ENCODE results near the gene EAF2. TPM values are rescaled to one million over a fixed set of nuclear protein-coding genes. Genes with fewer than 3 reads are reported as not detected.

EAF2 gene
- polyA plus RNA-seq = 23.2 and 36.4 TPM in 2 replicates

DNA sequence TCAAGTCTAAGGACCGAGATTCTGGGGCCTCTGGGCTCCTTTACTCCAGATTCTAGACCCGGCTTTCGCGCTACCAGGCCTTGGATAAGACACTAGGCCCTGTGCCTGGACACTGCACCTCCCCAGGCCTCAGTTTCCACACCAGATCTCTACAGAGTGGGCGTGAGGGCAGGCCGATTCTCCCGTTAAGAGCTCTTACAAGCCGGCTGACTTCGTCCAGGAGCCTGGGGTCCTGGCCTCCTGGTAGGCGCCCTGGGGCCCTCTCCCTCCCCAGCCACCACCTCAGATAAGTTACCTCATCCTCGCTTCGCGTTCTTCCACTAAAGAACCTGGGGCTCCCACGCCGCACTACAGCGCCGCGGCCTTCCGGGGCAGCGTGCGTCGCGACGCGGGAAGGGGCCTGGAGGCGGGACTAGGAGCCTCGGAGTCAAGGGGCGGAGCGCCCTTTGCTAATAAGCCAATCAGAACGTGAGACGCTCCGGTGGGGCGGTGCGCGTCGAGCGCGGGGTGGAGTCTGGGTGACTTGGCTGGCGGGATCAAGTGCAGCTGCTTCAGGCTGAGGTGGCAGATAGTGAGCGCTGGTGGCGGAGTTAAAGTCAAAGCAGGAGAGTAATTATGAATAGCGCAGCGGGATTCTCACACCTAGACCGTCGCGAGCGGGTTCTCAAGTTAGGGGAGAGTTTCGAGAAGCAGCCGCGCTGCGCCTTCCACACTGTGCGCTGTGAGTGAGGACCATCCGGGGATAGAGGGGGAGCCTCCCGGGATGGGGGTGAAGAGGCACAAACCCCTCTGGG lies at the start of gene EAF2, which contains the start of gene IQCB1:
TSS of gene EAF2 (plus strand) at position 539 of the 794 bp plus-strand sequence. CDS start at position 616, 77 bp downstream.
TSS of gene IQCB1 (minus strand) at position 390 of the 794 bp plus-strand sequence. CDS start 6,100 bp downstream, outside the sequence.

DNA sequence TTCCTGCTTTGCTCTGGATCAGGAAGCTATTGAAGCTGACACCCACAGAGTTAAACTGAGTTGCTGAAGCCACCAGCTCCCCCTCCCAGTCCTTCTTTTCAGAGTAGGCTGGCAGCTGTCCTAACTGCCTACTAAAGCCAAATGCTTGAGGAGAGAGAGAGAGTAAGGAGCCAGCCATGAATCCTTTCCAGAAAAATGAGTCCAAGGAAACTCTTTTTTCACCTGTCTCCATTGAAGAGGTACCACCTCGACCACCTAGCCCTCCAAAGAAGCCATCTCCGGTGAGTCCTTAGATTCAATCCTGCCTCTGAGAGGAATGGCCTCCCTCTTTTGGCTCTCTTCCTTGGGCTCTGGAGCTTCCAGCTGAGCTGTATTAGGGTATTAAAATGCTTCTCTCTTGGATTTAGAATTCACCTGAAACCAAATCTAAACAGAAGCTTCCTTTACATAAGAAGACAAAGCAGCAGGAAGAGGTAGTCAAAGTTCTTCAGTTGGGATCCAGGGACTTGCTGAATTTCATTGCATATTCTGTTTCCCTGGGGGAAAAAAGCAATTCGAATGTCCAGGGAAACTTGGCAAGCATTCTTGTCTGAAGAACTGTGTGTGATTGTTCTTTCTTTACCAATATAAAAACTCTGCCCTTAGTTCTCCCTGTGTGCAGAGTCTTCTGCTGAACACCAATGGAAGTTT lies 59.4 kb downstream of the EAF2 start, which contains the start of gene SLC15A2:
TSS of gene SLC15A2 (plus strand) at position 101 of the 690 bp plus-strand sequence. CDS start at position 177, 76 bp downstream.

Other genes starting within 250 kb of the EAF2 start
- 0.84 and 1.2 TPM in 2 replicates for gene FBXO40, start 241.8 kb upstream of the EAF2 start, polyA plus RNA-seq
- gene HCLS1, start 174.3 kb upstream of the EAF2 start, polyA plus RNA-seq = 0.31 TPM in 1 of 2 replicates, not detected in the other
- 37.2 and 58.4 TPM in 2 replicates for gene GOLGB1, start 85.5 kb upstream of the EAF2 start, polyA plus RNA-seq
- gene IQCB1, start 149 bp upstream of the EAF2 start, polyA plus RNA-seq = 17.8 and 19.2 TPM in 2 replicates
- 1.6 and 4.4 TPM in 2 replicates for gene SLC15A2, start 59.2 kb downstream of the EAF2 start, polyA plus RNA-seq
- gene ILDR1, start 187.0 kb downstream of the EAF2 start, polyA plus RNA-seq = not detected in 2 replicates
- gene CD86, start 220.2 kb downstream of the EAF2 start, polyA plus RNA-seq = not detected in 2 replicates